ENCODE data around the gene USP30. TPM values are rescaled to one million over a fixed set of nuclear protein-coding genes. Genes with fewer than 3 reads are reported as not detected.

Gene USP30
- total and polyA plus RNA-seq, 10 of the 15 experiments (the other 5 are each of a cell fraction or from before 2014, with no cell fraction given) = 2.1 to 16.2 (median 6.4) TPM

GRCh38 chr12:109093022-109093918, 40.9 kb downstream of the USP30 start, which contains the start of gene ALKBH2 (continued):
- TF ChIP-seq ZBTB11 (CRISPR knock-in tag; IDR thresholded peaks at IDR 0.05) (no peak), ZNF274 (IDR thresholded peaks at IDR 0.05; ENCODE audit: insufficient read depth, insufficient read length) (no peak), BCL11A (IDR thresholded peaks at IDR 0.05; ENCODE audit: low read depth, low read length) (peak; percentile 37; the same call in 1 of the 2 replicates), REST (IDR thresholded peaks at IDR 0.05; ENCODE audit: low read depth, low read length) (no peak), RAD21 (IDR thresholded peaks at IDR 0.05; ENCODE audit: insufficient read depth, low read depth, low read length) (peak; percentile 75), ETV6 (conservative IDR thresholded peaks at IDR 0.05 in 1 of 2, IDR thresholded peaks at IDR 0.05 in 1 of 2; ENCODE audit: borderline replicate concordance in 1 of 2, low read depth in 1 of 2) (no peak), SIX5 (IDR thresholded peaks at IDR 0.05; ENCODE audit: low read depth, low read length, severe bottlenecking) (no peak), ZZZ3 (IDR thresholded peaks at IDR 0.05; ENCODE audit: control insufficient read depth, insufficient read length, low read depth) (no peak), POU2F2 (IDR thresholded peaks at IDR 0.05; ENCODE audit: borderline replicate concordance, low read depth, low read length) (peak; percentile 90), IKZF1 (conservative IDR thresholded peaks at IDR 0.05) (peak; percentile 82), EZH2 (IDR thresholded peaks at IDR 0.05; ENCODE audit: borderline replicate concordance, control insufficient read depth, low read depth, low read length) (no peak), ATF3 (IDR thresholded peaks at IDR 0.05; ENCODE audit: borderline replicate concordance, extremely low read depth, low read depth, low read length) (peak; percentile 25; the same call in 1 of the 2 replicates), SUZ12 (IDR thresholded peaks at IDR 0.05; ENCODE audit: unreplicated experiment) (no peak), SREBF2 (IDR thresholded peaks at IDR 0.05; ENCODE audit: low read length) (no peak; the same call in 1 of the 2 replicates), POLR2A (IDR thresholded peaks at IDR 0.05; ENCODE audit: low read depth, low read length) (peak; percentile 97), ZNF217 (IDR thresholded peaks at IDR 0.05) (no peak), MTA2 (IDR thresholded peaks at IDR 0.05; ENCODE audit: low read depth) (peak; percentile 36), ZNF24 (IDR thresholded peaks at IDR 0.05) (no peak), PAX8 (IDR thresholded peaks at IDR 0.05) (no peak), CHD2 (IDR thresholded peaks at IDR 0.05; ENCODE audit: borderline replicate concordance, low read depth, low read length) (peak; percentile 94), MAX (IDR thresholded peaks at IDR 0.05; ENCODE audit: low read depth, low read length) (peak; percentile 98), EGR1 (IDR thresholded peaks at IDR 0.05; ENCODE audit: borderline replicate concordance in 1 of 2, low read depth in 2 of 2, low read length in 2 of 2) (no peak)

Data from GM12878 (cell line).